GM12878 (cell line): ENCODE data around the gene ARL4D. TPM values are rescaled to one million over a fixed set of nuclear protein-coding genes. Genes with fewer than 3 reads are reported as not detected.
A peak's percentile ranks its signal among the peaks of the same experiment; 100 is the strongest.

Experiments used
- ATAC-seq: fragments of 200-7000 bp; cut with Tn5 transposase; 3 replicates; pipeline ENCODE4 v1.9.1; 2020; ENCODE audit warnings: mild to moderate bottlenecking, moderate library complexity
- BruUV-seq: library from RNA; stranded (reverse); fragments of 400-500 nt; replicated peaks from 2 replicates; lab custom pipeline; 2021; lab: Mats Ljungman, UMichigan
- CTCF ChIA-PET: fragments of 300-600 bp; sonication (Branson Sonifier 250); formaldehyde crosslinking; extraction: SDS; loops from one replicate; lab custom pipeline; 2021; ENCODE audit warnings: inconsistent platforms; lab: Yijun Ruan, JAX
- POLR2A ChIA-PET: fragments of 350-600 bp; formaldehyde crosslinking; extraction: SDS; loops from one replicate; lab custom pipeline; 2021; ENCODE audit warnings: inconsistent platforms; lab: Charles Lee
- RAD21 ChIA-PET: fragments of 300-600 bp; sonication (Branson Sonifier 250); formaldehyde crosslinking; loops from one replicate; lab custom pipeline; 2023; ENCODE audit warnings: antibody characterized with exemption; ENCODE audit not compliant: unreplicated experiment; lab: Charles Lee
- SMC1A ChIA-PET: fragments of 300-600 bp; sonication (Branson Sonifier 250); formaldehyde crosslinking; loops from one replicate; lab custom pipeline; 2023; ENCODE audit not compliant: unreplicated experiment, uncharacterized antibody; lab: Charles Lee
- DNase-seq: peaks from one replicate; pipeline ENCODE4 v3.0.0-alpha.2; 2011; ENCODE audit warnings: low read depth, low spot score
- FAIRE-seq: peaks from 3 replicates; lab custom pipeline; 2011; peaks lifted over from hg19 to GRCh38; lab: Jason Lieb, UNC
- H2AFZ ChIP-seq: 2 replicates; pipeline ENCODE4 v1.6.0; 2011; ENCODE audit warnings: low read depth, low read length, control low read depth; ENCODE audit not compliant: control insufficient read depth
- H3K27ac ChIP-seq: 2 replicates; pipeline ENCODE4 v1.5.1; 2011; ENCODE audit warnings: control low read depth; ENCODE audit not compliant: control insufficient read depth, insufficient read depth
- H3K27me3 ChIP-seq, 2 experiments: replicated peaks in 1 of 2; 2 replicates each; pipeline versions ENCODE4 v1.6.0 to v1.6.1; 2011; ENCODE audit warnings: low read length in 1 of 2; ENCODE audit not compliant: control insufficient read depth in 2 of 2, insufficient read depth in 2 of 2
- H3K36me3 ChIP-seq, 2 experiments: 2 replicates each; pipeline ENCODE4 v1.5.1; 2011; ENCODE audit warnings: low read length in 1 of 2; ENCODE audit not compliant: control insufficient read depth in 2 of 2, insufficient read depth in 2 of 2
- H3K4me1 ChIP-seq: 2 replicates; pipeline ENCODE4 v1.6.1; 2011; ENCODE audit warnings: mild to moderate bottlenecking, low read length, moderate library complexity, mixed read lengths; ENCODE audit not compliant: control insufficient read depth, insufficient read depth
- H3K4me2 ChIP-seq: 2 replicates; pipeline ENCODE4 v1.6.0; 2011; ENCODE audit warnings: control low read depth; ENCODE audit not compliant: control insufficient read depth, insufficient read depth
- H3K4me3 ChIP-seq: fragments of 200-600 bp; sonication (generic); 2 replicates; pipeline ENCODE4 v1.5.1; 2016
- H3K79me2 ChIP-seq: 2 replicates; pipeline ENCODE4 v1.6.0; 2011; ENCODE audit warnings: low read length; ENCODE audit not compliant: control insufficient read depth, insufficient read depth
- H3K9ac ChIP-seq: 2 replicates; pipeline ENCODE4 v1.8.0; 2011; ENCODE audit warnings: low read length, control low read depth, mixed read lengths; ENCODE audit not compliant: control insufficient read depth, insufficient read depth
- H3K9me3 ChIP-seq: replicated peaks from 3 replicates; pipeline ENCODE4 v1.5.1; 2011; ENCODE audit warnings: mild to moderate bottlenecking, low read length; ENCODE audit not compliant: control insufficient read depth, insufficient read depth
- H4K20me1 ChIP-seq: 2 replicates; pipeline ENCODE4 v1.6.0; 2011; ENCODE audit not compliant: control insufficient read depth, insufficient read depth
- ATF2 ChIP-seq: IDR thresholded peaks from 2 replicates; pipeline ENCODE4 v1.6.1; 2012; ENCODE audit warnings: low read length, inconsistent platforms
- CREM ChIP-seq: IDR thresholded peaks from 2 replicates; pipeline ENCODE4 v1.6.1; 2014; ENCODE audit warnings: antibody characterized with exemption, low read depth
- ELK1 ChIP-seq: IDR thresholded peaks from 2 replicates; pipeline ENCODE4 v1.6.1; 2012; ENCODE audit warnings: low read depth, low read length, improper control_type of control experiment
- FOXK2 ChIP-seq: fragments of 450-650 bp; IDR thresholded peaks from 2 replicates; pipeline ENCODE4 v1.6.1; 2017; ENCODE audit warnings: mild to moderate bottlenecking, moderate library complexity
- JUNB ChIP-seq: IDR thresholded peaks from 2 replicates; pipeline ENCODE4 v1.6.1; 2016; ENCODE audit warnings: antibody characterized with exemption, mild to moderate bottlenecking
- KLF5 ChIP-seq: fragments of 450-650 bp; IDR thresholded peaks from 2 replicates; pipeline ENCODE4 v1.6.1; 2014; ENCODE audit warnings: mild to moderate bottlenecking; ENCODE audit not compliant: partially characterized antibody
- MYB ChIP-seq: fragments of 150-350 bp; IDR thresholded peaks from 2 replicates; pipeline ENCODE4 v1.6.1; 2014; ENCODE audit warnings: mild to moderate bottlenecking, low read depth, low read length, borderline replicate concordance
- RBBP5 ChIP-seq: fragments of 200-600 bp; sonication (generic); conservative IDR thresholded peaks from 2 replicates; pipeline ENCODE4 v1.6.1; 2016
- SMAD1 ChIP-seq: fragments of 450-650 bp; IDR thresholded peaks from 2 replicates; pipeline ENCODE4 v1.6.1; 2018; ENCODE audit warnings: mild to moderate bottlenecking, low read depth; ENCODE audit not compliant: partially characterized antibody
- SMC3 ChIP-seq: IDR thresholded peaks from 2 replicates; pipeline ENCODE4 v1.6.1; 2011; ENCODE audit warnings: low read length, improper control_type of control experiment, borderline replicate concordance
- TARDBP ChIP-seq: IDR thresholded peaks from 2 replicates; pipeline ENCODE4 v1.6.1; 2016; ENCODE audit warnings: borderline replicate concordance
- TBL1XR1 ChIP-seq: IDR thresholded peaks from 2 replicates; pipeline ENCODE4 v1.6.1; 2012; ENCODE audit warnings: low read depth, low read length, improper control_type of control experiment
- USF1 ChIP-seq: IDR thresholded peaks from 2 replicates; pipeline ENCODE4 v1.6.1; 2011; ENCODE audit warnings: borderline replicate concordance, low read depth, mild to moderate bottlenecking, moderate library complexity, mixed read lengths, low read length; ENCODE audit not compliant: insufficient read depth; ENCODE audit errors: extremely low read length
- USF2 ChIP-seq: IDR thresholded peaks from 2 replicates; pipeline ENCODE4 v1.6.1; 2011; ENCODE audit warnings: low read depth, low read length, improper control_type of control experiment, borderline replicate concordance
- WGBS: methylation state at CpG from one replicate; pipeline ENCODE4 v1.1.6; 2016; ENCODE audit warnings: low lambda C conversion rate; ENCODE audit not compliant: insufficient replicate concordance, insufficient coverage; ENCODE audit errors: missing lambda C conversion rate; 5-methylcytosine and 5-hydroxymethylcytosine counted together
- in situ Hi-C: fragments of 300-500 bp; cut with MboI; formaldehyde crosslinking; loops from 9 replicates; pipeline ENCODE4 v1.14.3; 2018; ENCODE audit warnings: mixed read lengths
- intact Hi-C: fragments of 100-400 bp; cut with micrococcal nuclease; formaldehyde crosslinking; loops from one replicate; pipeline ENCODE4 v1.14.2; 2022; ENCODE audit not compliant: unreplicated experiment
- polyA plus RNA-seq, 11 experiments: library from polyadenylated mRNA; depleted of rRNA in 4 of 11; unstranded in 6 of 11; stranded (reverse) in 5 of 11; fragments of >200 nt; fragmentation: Nextera tagmentation in 4 of 11; fragmentation: Illumina TruSeq in 1 of 11; extraction: Ambion mirVana in 4 of 11; extraction: Trizol in 1 of 11; gene quantifications; 1 replicate in 1 of 11; 2 replicates in 10 of 11; pipeline versions ENCODE4 v1.2.1 to v1.2.3, GENCODE V29; 2011 to 2016; ENCODE audit warnings: inconsistent platforms in 2 of 11, missing spikeins in 2 of 11, low read depth in 1 of 11
- total RNA-seq, 4 experiments: library from RNA; depleted of rRNA in 3 of 4; stranded (reverse); fragments of >200 nt in 3 of 4; fragmentation: Illumina TruSeq in 1 of 4; extraction: Trizol in 1 of 4; gene quantifications; 2 replicates each; pipeline versions ENCODE4 v1.2.1 to v1.2.3, GENCODE V29; 2013 to 2021

Gene ARL4D
- total and polyA plus RNA-seq, 10 of the 15 experiments (the other 5 are each of a cell fraction or from before 2014, with no cell fraction given) = 0.10 to 1.5 (median 0.75) TPM

- no peak overlapping the region for H3K27ac ChIP-seq
- 0 out of 2 replicates have a peak overlapping the region, but pooled peaks have one; percentile 17 for H3K4me2 ChIP-seq
- ChIA-PET CTCF (interaction anchor here (2.1 kb wide), 1 partner anchor 17 kb away, joined by 7 read pairs; no protein-coding TSS in a partner anchor), POLR2A (no interaction called here), RAD21 (no interaction called here)
- DNase-seq (no peak), FAIRE-seq (no peak), ATAC-seq (no peak)
- no peak overlapping the region for H3K4me3 ChIP-seq
- no peaks in the 10 kb centered on the region for H4K20me1 ChIP-seq
- BruUV-seq = no TSS peak
- no peaks in the 10 kb centered on the region for H3K9me3 ChIP-seq
- H3K36me3 ChIP-seq = no peaks in the 10 kb centered on the region
- peaks cover 4% of the 10 kb centered on the region for H3K4me1 ChIP-seq
- no peak overlapping the region; the same call in 1 of the 2 replicates for H2AFZ ChIP-seq
- no peak overlapping the region for H3K9ac ChIP-seq
- in situ Hi-C loops = no loop called here
- no peaks in the 10 kb centered on the region; a peak in 2 of 4 replicates for H3K27me3 ChIP-seq
- TF ChIP-seq MYB = no peak
- no peak for TF ChIP-seq TBL1XR1
- no peak for TF ChIP-seq KLF5
- TF ChIP-seq CREM = no peak
- no peak for TF ChIP-seq USF1
- TF ChIP-seq SMC3 = no peak
- TF ChIP-seq SMAD1 = no peak
- no peak for TF ChIP-seq ELK1
- TF ChIP-seq RBBP5 = no peak
- TF ChIP-seq ATF2 = no peak
- no peak for TF ChIP-seq JUNB
- TF ChIP-seq USF2 = no peak
- TF ChIP-seq FOXK2 = no peak
- TF ChIP-seq TARDBP = no peak
- TF ChIP-seq, all 136 proteins: peak for 0
- no peaks in the 10 kb centered on the region for H3K79me2 ChIP-seq
- WGBS = 13% methylated on average over 5 of the region's 6 CpGs
- SMC1A ChIA-PET = no interaction called here
- intact Hi-C loops = no loop called here
Measured at GRCh38 chr17:43410557-43411368, 12.0 kb downstream of the ARL4D start.
